ENCODE data around the gene SCFD1.

GRCh38 chr14:30728471-30728870 lies 106.4 kb downstream of the SCFD1 start:
- TF ChIP-seq CTCF (IDR thresholded peaks at IDR 0.05 in 4 of 5, conservative IDR thresholded peaks at IDR 0.05 in 1 of 5) (no peak), POLR2A (IDR thresholded peaks at IDR 0.05) (no peak)

Measured in gastrocnemius medialis (tissue), 4 donors.